GM19467 (cell line): Measurements from ENCODE around the gene ACOXL.
"Not testable (repeated sequence)": the region's sequence is repeated elsewhere in the genome, so short reads cannot be mapped to it uniquely, and the experiment has no call there.

Experiments used
- ATAC-seq: cut with Tn5 transposase; IDR thresholded peaks from one replicate; pipeline ENCODE4 v1.9.1; 2021; ENCODE audit warnings: mild to moderate bottlenecking, moderate library complexity; ENCODE audit not compliant: unreplicated experiment

Gene ACOXL

DNA sequence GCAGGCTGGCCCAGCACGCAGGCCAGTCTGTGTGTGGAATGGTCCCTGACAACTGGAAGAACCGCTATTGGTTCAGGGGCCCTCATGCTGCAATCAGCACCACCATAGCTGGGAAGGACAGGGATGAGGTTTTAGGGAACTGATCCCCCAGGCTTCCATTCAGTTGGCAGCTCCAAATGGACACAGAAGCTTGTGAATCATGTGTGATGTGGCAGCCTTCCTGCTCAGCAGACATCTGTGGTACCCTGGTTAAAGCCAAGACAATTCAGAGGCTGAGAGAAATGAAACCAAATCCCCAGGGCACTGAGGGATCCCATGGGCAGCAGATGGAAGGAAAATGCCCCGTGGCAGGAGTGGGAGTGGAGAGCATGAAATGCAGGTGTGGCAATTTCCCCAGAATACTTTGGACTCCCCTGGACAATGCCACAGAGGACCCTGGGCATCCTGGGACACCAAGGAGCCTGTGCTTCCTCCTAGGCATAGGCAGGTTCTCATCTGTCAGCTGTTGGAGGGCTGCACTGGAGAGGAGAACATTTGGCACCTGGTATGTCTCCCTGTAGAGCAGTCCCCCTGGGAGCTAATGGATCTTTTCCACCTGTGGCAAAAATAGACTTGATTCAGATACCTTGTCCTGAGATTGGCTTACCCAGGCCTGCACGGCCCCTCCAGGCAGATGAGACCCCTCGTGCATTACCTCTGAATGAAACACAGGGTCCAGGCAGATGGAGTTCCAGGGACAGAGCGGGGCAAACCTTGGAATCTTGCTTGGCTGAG, 226.2 kb downstream of the ACOXL start:
- no peak for ATAC-seq

DNA sequence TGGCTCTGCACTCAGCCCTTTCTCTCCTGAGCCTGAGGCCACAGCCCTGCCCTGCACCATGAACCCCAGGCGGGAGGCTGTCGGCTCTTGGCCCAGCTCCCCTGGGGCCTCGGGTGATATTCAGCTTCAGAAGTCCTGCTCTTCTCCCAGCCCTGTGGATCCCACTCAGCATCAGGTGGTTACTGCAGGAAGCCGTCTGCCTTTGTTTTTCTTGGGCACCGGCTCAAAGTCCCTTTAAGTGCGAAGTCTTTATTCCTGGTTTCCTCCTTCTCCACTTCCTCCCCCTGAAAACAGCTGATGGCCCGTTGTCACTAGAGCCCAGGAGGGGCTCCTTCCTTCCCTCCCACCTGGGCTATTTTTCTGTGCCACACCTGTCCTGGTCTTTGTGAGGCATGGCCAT, 226.8 kb downstream of the ACOXL start:
- ATAC-seq = no peak

DNA sequence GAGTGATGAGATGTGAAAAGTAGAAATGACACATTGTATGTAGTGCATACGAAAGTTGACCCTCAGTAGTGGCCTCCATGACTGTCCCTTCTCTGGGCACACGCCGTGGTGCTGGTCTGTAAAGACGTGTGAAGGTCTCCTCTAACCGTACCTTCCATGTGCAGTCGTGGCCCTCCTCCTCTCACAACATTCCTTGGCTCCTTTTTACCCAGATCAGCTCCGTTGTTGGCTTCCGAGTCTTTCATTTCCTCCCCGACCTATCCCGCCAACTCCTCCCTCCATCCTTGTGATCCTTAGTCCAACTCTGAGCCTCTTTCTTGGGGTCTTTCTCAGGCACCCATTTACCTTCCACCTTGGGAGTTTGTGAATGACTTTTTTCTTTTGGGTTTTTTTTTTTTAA, 227.9 kb downstream of the ACOXL start:
- ATAC-seq = no peak

DNA sequence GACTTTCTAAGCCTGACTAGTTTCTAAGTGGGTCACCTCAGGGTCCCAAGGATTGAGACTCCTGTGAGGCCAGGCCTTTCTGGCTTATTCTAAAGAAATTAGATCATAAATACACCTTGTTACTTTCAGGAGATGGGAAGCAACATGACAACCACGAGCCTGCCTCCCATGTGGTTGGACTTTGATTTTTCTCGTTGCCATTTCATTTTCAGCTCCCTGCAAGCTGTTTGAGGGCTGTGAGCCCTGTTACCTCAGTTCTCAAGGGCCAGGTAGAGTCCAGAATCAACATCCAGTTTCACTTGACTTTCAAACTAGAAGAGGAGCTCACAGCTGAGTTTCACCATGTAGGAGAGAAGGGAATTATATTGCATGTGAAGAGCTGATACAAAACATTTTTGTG, 228.6 kb downstream of the ACOXL start:
- ATAC-seq = no peak

DNA sequence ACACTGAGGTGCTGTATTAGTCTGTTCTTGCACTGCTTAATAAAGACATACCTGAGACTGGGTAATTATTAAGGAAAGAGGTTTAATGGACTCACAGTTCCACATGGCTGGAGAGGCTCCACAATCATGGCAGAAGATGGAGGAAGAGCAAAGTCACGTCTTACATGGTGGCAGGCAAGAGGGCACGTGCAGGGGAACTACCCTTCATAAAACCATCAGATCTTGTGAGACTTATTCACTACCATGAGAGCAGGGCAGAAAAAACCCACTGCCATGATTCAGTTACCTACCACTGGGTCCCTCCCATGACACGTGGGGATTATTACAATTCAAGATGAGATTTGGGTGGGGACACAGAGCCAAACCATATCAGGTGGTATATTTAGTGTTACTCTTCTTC, 229.3 kb downstream of the ACOXL start:
- ATAC-seq = not testable (repeated sequence)

DNA sequence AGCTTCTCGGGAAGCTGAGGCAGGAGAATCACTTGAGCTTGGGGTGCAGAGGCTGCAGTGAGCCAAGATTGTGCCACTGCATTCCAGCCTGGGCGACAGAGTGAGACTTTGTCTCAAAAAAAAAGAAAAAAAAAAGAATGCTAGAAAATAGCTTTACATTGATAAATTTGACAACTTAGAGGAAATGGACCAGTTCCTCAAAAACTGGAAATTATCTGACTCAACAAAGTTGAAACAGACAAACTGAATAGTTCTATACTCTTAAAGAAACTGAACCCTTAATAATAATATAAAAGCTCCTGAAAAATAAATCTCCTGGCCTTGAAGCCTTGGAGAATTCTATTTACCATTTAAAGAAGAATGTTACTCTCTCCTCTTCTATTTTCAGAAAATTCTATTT, 237.3 kb downstream of the ACOXL start:
- ATAC-seq = no peak

DNA sequence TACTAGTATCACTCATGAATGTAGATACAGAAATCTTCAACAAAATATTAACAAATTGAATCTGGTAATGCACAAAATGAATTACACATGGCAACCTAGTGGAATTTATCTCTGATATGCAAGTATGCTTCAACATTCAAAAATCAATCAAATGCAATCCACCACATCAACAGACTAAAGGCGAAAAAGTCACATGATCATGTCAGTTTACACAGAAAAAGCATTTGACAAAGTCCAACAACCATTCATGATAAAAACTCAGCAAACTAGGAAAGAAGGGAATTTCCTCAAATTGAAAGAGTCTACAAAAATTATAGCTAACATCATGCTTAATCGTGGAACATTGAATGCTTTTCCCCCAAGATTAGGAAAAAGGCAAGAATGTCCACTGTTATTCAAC, 237.8 kb downstream of the ACOXL start:
- no peak for ATAC-seq

DNA sequence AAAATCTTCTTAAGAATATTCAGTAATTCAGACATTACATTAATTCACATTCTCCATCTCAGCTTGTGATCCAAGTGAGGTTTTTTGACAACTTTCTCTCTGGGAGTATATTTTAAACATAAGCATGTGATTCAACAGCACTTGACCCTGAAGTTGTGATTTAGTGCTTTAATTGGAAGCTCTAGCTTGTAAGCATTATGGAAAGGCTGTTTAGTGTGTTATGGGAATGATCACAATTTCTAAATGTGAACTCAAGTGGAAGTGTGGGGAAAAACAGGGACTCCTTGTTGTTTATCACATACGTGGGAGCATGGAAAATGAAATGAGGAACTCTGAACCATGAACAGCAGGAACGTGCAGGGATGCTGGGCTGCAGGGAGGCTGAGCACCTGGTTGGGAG, 239.4 kb downstream of the ACOXL start:
- ATAC-seq = no peak

DNA sequence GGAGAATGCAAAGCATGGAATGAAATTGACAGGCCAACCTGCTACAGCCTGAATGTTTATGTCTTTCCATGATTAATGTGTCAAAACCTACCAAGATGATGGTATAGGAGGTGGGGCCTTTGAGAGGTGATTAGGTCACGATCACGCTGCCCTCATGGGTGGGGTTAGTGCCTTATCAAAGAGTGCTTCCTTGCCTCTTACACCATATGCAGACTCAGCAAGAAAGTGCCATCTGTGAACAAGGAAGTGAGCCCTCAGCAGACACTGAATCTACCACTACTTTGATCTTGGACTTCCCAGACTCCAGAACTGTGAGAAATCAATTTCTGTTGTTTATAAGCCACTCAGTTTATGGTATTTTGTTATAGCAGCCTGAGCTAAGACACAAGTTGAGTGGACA, 240.9 kb downstream of the ACOXL start:
- no peak for ATAC-seq

DNA sequence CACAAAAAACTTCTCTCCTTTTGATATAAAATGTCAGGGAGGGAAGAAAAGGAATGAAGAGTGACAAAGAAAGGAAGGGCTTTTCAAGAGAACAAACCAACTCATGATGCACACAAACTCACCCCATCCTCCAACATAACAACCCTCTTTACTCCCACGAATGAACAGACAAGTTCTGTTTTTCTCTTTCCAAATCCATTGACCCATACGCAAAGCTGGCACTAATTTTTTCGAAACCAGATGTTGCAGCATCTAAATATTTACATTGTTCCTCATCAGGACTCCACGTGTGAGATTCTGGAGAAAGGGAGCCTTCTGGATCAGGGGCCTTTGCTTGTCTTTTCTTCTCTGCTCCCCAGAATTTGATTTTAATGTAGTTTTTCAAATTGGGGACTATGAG, 245.0 kb downstream of the ACOXL start:
- ATAC-seq = no peak

DNA sequence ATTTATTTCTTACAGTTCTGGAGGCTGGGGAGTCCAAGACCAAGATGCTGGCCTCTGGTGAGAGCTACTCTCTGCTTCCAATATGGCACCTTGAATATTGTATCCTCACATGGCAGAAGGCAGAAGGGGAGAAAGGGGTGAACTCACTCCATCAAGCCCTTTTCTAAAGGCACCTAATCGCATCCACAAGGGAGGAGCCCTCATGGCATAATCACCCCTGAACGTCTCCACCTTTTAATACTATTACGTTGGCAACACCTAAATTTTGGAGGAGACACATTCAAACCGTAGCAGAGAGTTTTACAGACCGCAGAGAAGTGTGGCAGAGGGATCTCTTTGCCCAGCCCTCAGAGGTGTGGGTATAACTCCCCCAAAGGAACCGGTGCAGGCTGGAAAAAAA, 245.8 kb downstream of the ACOXL start:
- no peak for ATAC-seq

DNA sequence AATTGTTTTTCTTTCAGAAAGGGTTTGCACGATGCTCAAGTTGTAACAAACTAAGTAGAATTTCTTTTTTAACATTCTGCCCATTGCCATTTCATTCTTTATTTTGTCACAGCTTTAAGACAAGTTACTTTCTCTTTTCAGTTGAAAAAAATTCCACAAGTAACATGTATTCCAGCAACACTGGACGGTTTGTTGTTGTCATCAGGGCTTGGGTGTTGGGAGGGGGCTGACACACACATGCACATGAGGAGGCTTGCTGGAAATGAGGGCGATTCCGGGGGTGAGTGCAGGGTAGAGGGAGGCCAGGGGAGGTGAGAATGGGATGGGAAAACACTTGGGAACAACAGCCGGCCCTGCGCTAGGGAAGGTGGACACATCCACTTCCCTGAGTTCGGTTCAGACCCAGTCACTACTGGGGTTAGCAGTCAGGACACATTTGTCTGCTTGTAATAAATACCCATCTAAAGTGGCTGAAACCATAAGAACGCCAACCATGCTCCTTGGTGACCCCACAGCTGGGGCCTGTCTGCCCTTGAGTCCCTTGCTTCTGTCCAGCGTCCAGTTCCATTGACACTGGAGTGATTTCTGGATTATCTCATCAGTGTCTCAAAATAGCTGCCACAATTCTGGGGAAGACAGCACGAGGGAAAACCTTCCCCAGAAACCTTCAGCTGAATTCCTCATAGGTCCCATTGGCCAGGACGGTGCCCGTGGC, 246.5 kb downstream of the ACOXL start:
- no peak for ATAC-seq

DNA sequence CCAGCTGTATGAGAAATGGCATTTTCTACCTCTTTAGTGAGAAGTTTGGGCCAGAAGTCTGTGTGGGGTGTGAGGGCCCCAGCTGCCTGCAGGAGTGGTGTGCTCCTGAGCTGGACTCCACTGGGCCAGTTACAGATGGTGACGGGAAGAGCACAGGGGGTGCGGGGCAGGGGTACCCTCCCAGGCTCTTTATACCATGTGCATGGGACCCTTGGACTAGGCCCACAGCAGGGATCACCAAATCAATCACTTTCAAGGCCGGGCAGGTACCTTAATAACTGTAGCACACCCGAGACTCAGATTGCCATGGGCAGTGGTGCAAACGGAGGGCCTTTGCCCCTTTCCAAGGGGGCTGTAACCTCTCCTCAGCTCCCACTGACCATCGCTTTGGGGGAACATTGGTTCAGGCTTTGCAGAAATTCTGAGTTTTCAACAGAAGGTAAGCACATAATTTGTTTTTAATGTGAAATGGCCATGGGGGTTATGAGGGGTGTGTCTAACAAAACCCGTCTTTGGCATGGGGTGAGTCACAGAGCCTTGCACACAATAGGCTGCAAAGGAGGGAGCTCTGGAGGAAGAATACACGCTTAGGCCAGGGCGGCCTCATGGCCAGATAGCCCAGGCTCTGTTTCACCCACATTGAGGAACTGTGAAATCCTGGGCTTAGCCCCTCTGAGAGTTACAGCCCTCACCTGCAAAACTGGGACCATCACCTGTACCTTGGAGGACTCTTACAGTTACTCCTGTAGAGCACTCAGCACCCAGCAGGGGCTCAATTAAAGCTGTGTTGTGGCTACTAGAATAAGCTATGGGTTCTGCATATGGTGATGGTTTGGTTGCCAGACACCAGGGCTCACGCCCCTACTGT, 247.3 kb downstream of the ACOXL start:
- ATAC-seq = no peak

DNA sequence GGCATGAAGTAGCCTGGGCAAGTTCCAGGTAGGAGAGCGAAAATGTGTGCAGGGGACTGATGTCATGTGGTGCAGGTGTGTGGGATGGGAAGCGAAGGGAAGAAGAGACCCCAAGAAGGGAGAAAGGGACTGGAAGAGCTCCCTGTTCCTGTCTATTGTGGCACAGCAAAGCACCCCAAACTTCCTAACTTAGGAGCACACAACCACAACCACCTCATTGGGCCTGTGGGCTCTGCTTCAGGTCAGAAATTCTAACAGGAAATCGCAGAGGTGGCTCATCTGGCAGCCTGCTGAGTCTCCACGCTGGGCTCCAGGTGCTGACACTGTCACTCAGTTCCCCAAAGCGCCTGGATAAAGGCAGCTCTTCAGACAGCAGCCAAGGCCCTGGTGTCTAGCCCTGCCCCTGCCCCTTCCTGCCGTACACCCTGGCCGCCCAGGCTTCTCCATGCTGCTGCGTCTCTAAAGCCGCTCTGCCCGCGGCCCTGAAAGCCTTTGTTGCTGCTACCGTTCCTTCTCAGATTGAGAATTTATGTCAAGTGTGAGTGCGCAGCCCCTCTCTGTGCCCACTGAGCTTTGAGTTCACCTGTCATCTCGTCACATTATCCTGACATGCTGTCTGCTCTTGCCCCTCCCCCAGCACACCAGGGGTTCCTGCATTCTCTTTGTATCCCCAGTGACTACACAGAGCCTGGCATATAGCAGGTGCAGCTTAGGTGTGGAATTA, 248.1 kb downstream of the ACOXL start:
- ATAC-seq = no peak

DNA sequence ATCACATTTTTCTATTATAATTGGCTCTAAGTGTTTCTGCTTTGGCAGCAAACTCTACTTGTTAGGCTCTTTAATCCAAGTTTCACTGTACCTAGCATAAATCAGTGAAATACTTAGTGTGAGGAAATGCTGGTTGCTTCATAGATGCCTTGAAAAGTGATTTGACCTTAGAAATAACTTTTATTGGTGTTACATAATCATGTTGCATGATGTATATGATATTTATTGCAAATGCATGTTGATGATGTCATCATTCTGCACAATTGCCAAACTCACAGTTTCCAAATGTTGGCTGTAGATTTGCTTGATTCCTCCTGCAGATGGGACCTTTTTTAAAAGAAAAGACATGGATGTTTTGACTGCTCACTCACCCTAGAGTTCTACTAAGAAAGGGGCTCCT, 250.8 kb downstream of the ACOXL start:
- no peak for ATAC-seq

DNA sequence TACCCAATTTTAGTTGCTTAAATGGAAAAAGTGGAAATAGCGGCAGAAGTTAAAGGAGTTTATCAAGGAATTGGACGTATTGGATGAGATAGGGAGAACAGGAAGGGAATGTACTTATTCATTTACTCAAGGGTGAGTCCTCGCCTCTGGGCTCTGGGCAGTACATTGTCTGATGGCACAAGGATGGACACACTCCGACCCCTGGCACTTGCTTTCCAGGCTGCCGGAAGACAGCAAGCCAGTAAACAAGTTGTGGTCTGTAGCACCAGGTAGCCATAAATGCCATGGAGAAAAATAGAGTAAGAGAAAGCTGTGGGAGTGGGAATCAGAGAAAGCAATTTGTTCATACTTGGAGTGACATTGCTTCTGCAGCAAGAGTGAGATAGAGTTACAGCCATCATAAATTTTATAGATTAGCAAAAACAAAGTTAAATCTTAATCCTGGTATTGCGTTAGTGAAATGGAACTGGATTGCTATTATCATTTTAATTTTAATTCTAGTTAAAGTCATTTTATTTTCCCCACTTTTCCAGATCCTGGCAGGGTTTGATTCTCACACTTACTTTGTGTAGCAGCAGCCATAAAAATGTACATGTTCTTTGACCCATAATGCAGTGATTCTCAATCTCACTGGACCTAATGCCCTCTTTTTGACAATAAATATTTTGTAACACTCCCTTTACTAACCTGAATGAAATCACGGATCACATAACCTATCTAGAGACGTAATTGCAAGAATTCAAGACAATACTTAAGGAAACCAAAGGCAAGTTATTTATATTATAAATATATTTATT, 252.5 kb downstream of the ACOXL start:
- no peak for ATAC-seq

DNA sequence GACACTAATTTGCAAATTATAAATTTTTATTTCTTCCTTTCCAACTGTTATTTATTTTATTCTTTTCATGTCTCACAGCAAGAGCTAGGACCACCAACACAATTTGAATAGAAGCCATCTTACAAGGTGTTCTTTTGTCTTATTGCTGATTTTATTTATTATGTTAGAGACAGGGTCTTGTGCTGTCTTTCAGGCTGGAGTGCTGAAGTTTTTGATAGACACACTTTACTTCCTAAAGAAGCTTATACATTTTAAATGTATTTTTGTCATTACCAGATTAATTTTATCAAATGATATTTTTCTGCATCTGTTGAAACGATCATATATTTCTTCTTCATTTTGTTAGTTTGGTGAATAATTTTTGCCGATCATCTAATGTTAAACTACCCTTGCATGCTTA, 258.1 kb downstream of the ACOXL start:
- no peak for ATAC-seq

DNA sequence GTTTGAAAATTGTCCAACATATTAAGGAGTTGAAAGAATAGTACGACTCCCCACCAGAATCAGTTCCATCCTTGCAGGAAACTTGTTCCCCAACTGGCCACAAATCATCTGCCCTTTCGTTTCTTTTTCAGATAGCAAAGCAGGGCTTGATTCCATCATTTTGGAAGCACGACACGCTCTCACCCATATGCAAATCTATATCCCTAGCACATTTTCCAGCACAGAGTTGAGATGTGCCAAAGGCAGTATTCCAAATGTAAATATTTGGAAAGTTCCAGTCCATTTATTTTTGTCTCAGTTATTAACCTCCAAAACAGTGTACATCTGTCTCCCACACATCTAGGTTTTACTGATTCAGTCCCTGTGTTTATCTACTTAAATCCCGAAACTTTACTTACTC, 259.5 kb downstream of the ACOXL start:
- ATAC-seq = no peak

DNA sequence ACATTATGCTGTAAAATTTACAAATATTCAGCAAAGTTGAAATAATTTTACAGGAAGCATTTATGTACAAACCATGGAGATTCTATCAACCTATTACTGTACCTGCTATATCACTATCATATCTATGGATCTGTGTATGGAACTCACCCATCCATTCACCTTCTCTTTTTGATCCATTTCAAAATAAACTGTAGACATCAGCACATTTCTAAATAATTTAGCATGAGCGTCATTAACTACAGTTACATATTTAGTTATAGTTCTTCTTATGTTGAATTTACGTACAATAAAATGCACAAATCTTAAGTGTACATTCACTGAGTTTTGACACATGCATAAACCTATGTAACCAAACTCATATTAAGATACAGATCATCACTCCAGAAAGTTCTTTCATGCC, 260.5 kb downstream of the ACOXL start:
- no peak for ATAC-seq

DNA sequence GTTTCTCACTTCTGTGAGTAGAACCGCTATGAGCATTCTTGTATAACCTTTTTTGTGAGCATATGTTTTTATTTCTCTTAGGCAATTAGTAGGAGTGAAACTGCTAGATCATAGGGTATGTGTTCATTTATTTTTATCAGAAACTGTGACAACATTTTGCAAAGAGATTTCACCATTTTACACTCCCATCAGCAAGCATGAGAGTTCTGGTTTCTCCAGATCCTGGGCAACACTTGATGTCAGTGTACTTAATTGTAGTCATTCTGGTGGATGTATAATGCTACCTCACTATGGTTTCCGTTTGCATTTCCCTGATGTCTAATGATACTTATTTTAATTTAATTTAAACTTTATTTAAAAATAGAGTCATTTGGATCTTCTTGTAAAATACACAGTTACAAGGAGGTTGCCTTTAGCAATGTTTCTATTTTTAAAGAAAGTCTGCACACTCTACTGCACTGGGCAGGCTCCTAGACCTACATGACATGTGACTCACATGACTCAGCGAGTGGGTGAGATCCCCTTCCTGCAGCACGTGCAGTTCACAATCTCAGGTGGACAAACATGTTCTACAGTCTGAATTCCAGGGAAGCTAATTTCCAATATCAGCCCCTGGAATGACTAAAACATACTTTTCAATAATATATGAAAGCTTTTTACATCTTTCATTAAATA, 261.3 kb downstream of the ACOXL start:
- no peak for ATAC-seq
